Body of pancreas (tissue), 4 donors: ENCODE measurements around the gene DCDC2C.

Experiments
- POLR2A ChIP-seq, 3 donors: fragments of 450-650 bp; IDR thresholded peaks; one replicate each; pipeline ENCODE4 v1.6.1; 2016; ENCODE audit warnings: antibody characterized with exemption in 3 of 3, mild to moderate bottlenecking in 2 of 3
- TF ChIP-seq, protein P1 (sequence below), 7 experiments: fragments of 450-650 bp in 4 of 7; fragments of 200-600 bp in 3 of 7; sonication (generic) in 3 of 7; IDR thresholded peaks; one replicate each; pipeline ENCODE4 v1.5.1; 2016 to 2019; ENCODE audit warnings: antibody characterized with exemption in 7 of 7

DNA sequence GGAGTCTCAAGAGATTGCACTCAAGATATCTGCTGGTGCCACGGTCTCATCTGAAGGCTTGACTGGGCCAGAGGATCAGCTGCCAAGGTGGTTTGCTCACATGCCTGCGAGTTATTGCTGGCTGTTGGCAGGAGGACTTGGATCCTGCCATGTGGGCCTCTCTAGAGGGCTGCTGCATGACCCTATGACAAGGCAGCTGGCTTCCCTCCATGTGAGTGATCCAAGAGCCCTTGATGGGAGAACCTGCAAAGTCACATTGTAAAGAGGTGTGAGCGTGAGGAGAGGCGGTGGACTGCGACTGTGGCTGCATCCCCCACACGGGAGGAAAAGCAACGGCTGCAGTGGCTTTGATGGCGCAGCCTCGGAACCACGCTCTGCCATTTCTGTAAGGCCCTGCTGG lies 49.4 kb upstream of the DCDC2C start:
- TF ChIP-seq, protein P1, sequence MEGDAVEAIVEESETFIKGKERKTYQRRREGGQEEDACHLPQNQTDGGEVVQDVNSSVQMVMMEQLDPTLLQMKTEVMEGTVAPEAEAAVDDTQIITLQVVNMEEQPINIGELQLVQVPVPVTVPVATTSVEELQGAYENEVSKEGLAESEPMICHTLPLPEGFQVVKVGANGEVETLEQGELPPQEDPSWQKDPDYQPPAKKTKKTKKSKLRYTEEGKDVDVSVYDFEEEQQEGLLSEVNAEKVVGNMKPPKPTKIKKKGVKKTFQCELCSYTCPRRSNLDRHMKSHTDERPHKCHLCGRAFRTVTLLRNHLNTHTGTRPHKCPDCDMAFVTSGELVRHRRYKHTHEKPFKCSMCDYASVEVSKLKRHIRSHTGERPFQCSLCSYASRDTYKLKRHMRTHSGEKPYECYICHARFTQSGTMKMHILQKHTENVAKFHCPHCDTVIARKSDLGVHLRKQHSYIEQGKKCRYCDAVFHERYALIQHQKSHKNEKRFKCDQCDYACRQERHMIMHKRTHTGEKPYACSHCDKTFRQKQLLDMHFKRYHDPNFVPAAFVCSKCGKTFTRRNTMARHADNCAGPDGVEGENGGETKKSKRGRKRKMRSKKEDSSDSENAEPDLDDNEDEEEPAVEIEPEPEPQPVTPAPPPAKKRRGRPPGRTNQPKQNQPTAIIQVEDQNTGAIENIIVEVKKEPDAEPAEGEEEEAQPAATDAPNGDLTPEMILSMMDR (IDR thresholded peaks at IDR 0.05), result no peak
- TF ChIP-seq POLR2A (IDR thresholded peaks at IDR 0.05), result no peak
